ENCODE results near the gene COQ5. TPM values are rescaled to one million over a fixed set of nuclear protein-coding genes. Genes with fewer than 3 reads are reported as not detected.

Gene COQ5
- total RNA-seq, 1 donor from 2014 or later, result 38.5 TPM

DNA sequence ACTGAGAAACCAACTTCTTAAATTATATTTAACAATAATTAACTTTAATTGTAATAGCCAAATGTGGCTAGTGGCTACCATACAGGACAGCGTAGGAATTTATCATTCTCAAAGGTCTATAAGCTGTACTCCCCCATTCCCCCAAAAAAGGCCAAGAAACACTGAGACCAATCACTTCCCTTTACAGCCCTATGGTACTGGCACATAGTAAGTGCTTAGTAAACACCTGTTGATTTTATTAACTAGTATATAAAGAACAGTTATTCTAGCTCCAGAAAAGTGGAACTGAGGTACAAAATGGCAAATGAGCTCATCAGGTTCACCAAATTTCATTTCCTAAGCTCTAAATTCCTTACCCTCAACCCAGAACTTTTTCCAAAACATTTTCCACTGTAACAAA is 53.3 kb downstream of the COQ5 start:
- H3K27ac Mint-ChIP-seq (ENCODE audit: unreplicated experiment), result no peak overlapping the region
- H3K9me3 Mint-ChIP-seq, result no peaks in the 10 kb centered on the region
- no peak overlapping the region for H3K4me3 Mint-ChIP-seq
- no peaks in the 10 kb centered on the region for H3K36me3 Mint-ChIP-seq (ENCODE audit: low read depth)
- H3K27me3 Mint-ChIP-seq (ENCODE audit: low read depth), result no peaks in the 10 kb centered on the region
- DNase-seq (ENCODE audit: low read depth, low spot score), result no peak
- TF ChIP-seq, protein P1, sequence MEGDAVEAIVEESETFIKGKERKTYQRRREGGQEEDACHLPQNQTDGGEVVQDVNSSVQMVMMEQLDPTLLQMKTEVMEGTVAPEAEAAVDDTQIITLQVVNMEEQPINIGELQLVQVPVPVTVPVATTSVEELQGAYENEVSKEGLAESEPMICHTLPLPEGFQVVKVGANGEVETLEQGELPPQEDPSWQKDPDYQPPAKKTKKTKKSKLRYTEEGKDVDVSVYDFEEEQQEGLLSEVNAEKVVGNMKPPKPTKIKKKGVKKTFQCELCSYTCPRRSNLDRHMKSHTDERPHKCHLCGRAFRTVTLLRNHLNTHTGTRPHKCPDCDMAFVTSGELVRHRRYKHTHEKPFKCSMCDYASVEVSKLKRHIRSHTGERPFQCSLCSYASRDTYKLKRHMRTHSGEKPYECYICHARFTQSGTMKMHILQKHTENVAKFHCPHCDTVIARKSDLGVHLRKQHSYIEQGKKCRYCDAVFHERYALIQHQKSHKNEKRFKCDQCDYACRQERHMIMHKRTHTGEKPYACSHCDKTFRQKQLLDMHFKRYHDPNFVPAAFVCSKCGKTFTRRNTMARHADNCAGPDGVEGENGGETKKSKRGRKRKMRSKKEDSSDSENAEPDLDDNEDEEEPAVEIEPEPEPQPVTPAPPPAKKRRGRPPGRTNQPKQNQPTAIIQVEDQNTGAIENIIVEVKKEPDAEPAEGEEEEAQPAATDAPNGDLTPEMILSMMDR (conservative IDR thresholded peaks at IDR 0.05), result no peak
- peaks cover 43% of the 10 kb centered on the region for H3K4me1 Mint-ChIP-seq

- Mint-ChIP-seq H3K4me3 (peak overlapping the region; percentile 36), H3K27ac (ENCODE audit: unreplicated experiment) (no peak overlapping the region), H3K9me3 (no peaks in the 10 kb centered on the region), H3K36me3 (ENCODE audit: low read depth) (no peaks in the 10 kb centered on the region), H3K27me3 (ENCODE audit: low read depth) (no peaks in the 10 kb centered on the region), H3K4me1 (peaks cover 36% of the 10 kb centered on the region)
- TF ChIP-seq, protein P1 (conservative IDR thresholded peaks at IDR 0.05), result no peak
- DNase-seq (ENCODE audit: low read depth, low spot score), result no peak
Observed at GRCh38 chr12:120474616-120474960, 54.4 kb downstream of the COQ5 start.

GRCh38 chr12:120473807-120474615 is 54.9 kb downstream of the COQ5 start:
- peaks cover 33% of the 10 kb centered on the region for H3K4me1 Mint-ChIP-seq
- no peak overlapping the region for H3K27ac Mint-ChIP-seq (ENCODE audit: unreplicated experiment)
- H3K9me3 Mint-ChIP-seq, result no peaks in the 10 kb centered on the region

DNA sequence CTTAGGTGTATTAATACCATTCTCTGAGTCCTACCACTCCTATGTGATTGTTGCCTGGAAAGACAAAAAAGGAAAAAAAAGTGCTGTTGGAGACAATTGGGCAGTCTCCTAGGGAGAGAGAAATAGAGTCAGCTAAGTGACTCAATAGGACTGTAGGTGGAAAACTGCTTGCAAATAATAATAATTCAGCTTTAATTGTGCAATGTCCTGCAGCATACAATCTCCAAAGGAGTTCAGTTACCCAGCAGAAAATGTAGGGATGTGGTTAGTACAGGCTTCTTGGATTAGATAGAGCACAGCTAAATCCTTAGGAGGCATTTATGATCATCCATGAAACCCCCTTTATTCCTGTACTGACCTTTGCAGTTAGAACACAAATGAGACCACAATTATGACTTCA is 56.4 kb downstream of the COQ5 start:
- Mint-ChIP-seq H3K27ac (ENCODE audit: unreplicated experiment) (no peak overlapping the region), H3K4me1 (peaks cover 43% of the 10 kb centered on the region)
- no peak for DNase-seq (ENCODE audit: low read depth, low spot score)

More at GRCh38 chr12:120473807-120474615, 54.9 kb downstream of the COQ5 start:
- TF ChIP-seq, protein P1 (conservative IDR thresholded peaks at IDR 0.05), result no peak
- peak overlapping the region; percentile 36 for H3K4me3 Mint-ChIP-seq
- H3K27me3 Mint-ChIP-seq (ENCODE audit: low read depth), result no peaks in the 10 kb centered on the region
- H3K36me3 Mint-ChIP-seq (ENCODE audit: low read depth), result no peaks in the 10 kb centered on the region
- no peak for DNase-seq (ENCODE audit: low read depth, low spot score)

GRCh38 chr12:120470150-120470784 is 58.7 kb downstream of the COQ5 start:
- DNase-seq (ENCODE audit: low read depth, low spot score), result no peak
- H3K27ac Mint-ChIP-seq (ENCODE audit: unreplicated experiment), result peak overlapping the region; percentile 99
- no peaks in the 10 kb centered on the region for H3K9me3 Mint-ChIP-seq
- peaks cover 4% of the 10 kb centered on the region for H3K27me3 Mint-ChIP-seq (ENCODE audit: low read depth)
- H3K4me3 Mint-ChIP-seq, result peak overlapping the region; percentile 99
- H3K4me1 Mint-ChIP-seq, result peaks cover 50% of the 10 kb centered on the region
- TF ChIP-seq, protein P1 (conservative IDR thresholded peaks at IDR 0.05), result no peak
- peaks cover 7% of the 10 kb centered on the region for H3K36me3 Mint-ChIP-seq (ENCODE audit: low read depth)

More for the DNA sequence above, 56.4 kb downstream of the COQ5 start:
- Mint-ChIP-seq H3K9me3 (no peaks in the 10 kb centered on the region), H3K27me3 (ENCODE audit: low read depth) (peaks cover 4% of the 10 kb centered on the region), H3K36me3 (ENCODE audit: low read depth) (peaks cover under 1% of the 10 kb centered on the region), H3K4me3 (peak overlapping the region; percentile 4)
- TF ChIP-seq, protein P1 (conservative IDR thresholded peaks at IDR 0.05), result no peak

Data from neural crest cell (in vitro differentiated cells).